ENCODE measurements around the gene TRNP1. TPM values are rescaled to one million over a fixed set of nuclear protein-coding genes. Genes with fewer than 3 reads are reported as not detected.
A peak's percentile ranks its signal among the peaks of the same experiment; 100 is the strongest.
"Not testable (repeated sequence)": the region's sequence is repeated elsewhere in the genome, so short reads cannot be mapped to it uniquely, and the experiment has no call there.

The TRNP1 gene, protein sequence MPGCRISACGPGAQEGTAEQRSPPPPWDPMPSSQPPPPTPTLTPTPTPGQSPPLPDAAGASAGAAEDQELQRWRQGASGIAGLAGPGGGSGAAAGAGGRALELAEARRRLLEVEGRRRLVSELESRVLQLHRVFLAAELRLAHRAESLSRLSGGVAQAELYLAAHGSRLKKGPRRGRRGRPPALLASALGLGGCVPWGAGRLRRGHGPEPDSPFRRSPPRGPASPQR
- total RNA-seq (2014; rRNA removed; shearing (Covaris generic)): 0.42 and 0.81 TPM in 2 replicates

DNA sequence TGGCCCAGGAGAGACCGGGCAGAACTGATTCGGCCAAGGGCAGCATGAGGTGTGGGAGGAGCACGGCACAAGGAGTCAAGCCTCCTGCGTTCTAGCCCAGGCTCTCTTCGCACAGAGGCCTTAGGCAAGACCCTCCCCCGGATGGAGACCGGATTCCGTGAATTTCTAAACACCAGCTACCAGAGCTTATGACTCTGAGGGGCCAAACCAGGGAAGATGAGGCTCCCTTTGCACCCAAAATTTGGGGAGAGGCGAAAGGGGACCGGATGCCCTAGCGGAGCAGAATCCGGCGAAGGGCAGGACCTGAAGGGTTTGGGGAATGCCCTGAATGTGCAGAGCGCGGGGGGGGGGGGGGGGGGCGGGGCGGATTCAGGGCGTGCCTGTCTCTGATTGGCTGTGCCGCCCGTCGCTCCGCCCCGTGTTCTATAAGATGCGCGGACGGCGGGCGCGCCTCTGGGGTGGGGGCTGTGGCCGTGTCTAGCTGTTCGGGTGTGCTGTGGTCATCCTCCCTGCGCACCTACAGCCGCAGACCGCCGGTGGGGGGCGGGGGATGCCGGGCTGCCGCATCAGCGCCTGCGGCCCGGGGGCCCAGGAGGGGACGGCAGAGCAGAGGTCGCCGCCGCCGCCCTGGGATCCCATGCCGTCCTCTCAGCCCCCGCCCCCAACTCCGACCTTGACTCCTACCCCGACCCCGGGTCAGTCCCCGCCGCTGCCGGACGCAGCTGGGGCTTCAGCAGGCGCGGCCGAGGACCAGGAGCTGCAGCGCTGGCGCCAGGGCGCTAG is at the start of gene TRNP1:
TSS of gene TRNP1 (plus strand) at position 456 of the 783 bp plus-strand sequence. CDS start at position 551, 95 bp downstream.
- Histone ChIP-seq H3K27me3 (peaks cover 25% of the 10 kb centered on the region), H3K9me3 (replicated peaks) (no peaks in the 10 kb centered on the region), H3K4me1 (0 out of 2 replicates have a peak, but pooled peaks cover 2% of the 10 kb centered on the region), H3K36me3 (no peaks in the 10 kb centered on the region), H3K4me3 (peak within 1 kb of the TSS; percentile 67), H3K27ac (no peak within 1 kb of the TSS)
- DNase-seq: peak; percentile 81 to 83

DNA sequence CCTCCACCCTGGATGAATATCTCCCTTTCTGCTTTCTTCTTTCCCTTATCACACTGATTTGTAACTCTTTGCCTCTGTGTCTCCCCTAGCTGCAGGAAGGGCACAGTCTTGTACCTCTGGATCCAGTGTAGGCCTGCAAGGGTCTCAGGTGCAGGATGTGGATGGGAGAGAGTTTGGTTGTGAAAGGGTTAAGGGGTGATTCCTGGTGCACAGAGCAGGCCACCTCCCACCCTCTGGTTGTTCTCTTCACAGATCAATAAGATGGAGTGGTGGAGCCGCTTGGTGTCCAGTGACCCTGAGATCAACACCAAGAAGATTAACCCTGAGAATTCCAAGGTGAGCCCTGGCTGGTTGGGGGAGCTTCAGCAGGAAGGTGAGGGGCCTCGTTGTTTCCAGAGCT is 48.4 kb upstream of the TRNP1 start:
- H3K9me3 ChIP-seq (replicated peaks): no peaks in the 10 kb centered on the region
- no peak for DNase-seq
- no peaks in the 10 kb centered on the region for H3K4me1 ChIP-seq
- peaks cover 60% of the 10 kb centered on the region for H3K36me3 ChIP-seq
- no peaks in the 10 kb centered on the region for H3K27me3 ChIP-seq
- H3K27ac ChIP-seq: no peak overlapping the region
- no peak overlapping the region for H3K4me3 ChIP-seq

DNA sequence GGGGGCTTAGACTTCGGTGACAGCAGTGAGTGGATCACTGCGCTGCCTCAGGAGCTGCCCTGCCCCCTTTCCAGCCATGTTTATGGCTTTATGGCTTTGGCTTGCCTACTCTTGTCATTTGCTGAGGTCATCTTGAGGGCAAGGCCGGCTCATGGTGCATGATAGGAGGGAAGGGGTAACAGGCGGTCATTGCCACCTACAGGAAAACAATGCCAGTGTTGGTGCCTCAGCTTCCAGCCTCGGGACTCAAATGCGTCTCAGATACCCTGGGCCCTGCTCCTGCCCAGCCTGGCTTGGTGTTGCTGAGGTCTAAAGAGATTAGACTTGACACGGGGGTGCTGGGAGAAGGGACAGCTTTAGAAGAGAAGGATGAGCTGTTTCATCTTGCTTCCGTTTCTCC is 47.8 kb upstream of the TRNP1 start:
- DNase-seq: no peak
- Histone ChIP-seq H3K4me1 (no peaks in the 10 kb centered on the region), H3K27ac (no peak overlapping the region), H3K4me3 (no peak overlapping the region), H3K36me3 (peaks cover 57% of the 10 kb centered on the region), H3K9me3 (replicated peaks) (no peaks in the 10 kb centered on the region), H3K27me3 (no peaks in the 10 kb centered on the region)

DNA sequence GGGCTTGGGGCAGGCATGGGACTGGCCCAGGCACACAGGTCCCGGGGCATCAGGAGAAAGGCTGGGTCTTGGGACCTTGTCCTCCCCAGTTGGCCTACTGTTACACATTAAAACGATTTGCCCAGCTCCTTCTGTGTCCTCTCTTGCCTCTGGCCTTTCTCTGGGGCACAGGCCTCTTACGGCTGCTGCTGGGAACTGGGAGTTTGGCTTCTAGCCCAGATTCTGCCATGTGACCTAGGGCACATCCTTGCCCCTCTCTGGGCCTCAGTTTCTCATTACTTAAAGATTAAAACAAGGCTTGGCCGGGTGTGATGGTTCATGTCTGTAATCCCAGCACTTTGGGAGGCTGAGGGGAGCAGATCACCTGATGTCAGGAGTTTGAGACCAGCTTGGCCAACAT is 47.2 kb upstream of the TRNP1 start:
- no peak overlapping the region for H3K4me3 ChIP-seq
- H3K27ac ChIP-seq: no peak overlapping the region
- no peaks in the 10 kb centered on the region for H3K9me3 ChIP-seq (replicated peaks)
- no peaks in the 10 kb centered on the region for H3K27me3 ChIP-seq
- peaks cover 55% of the 10 kb centered on the region for H3K36me3 ChIP-seq
- no peaks in the 10 kb centered on the region for H3K4me1 ChIP-seq
- DNase-seq: no peak

DNA sequence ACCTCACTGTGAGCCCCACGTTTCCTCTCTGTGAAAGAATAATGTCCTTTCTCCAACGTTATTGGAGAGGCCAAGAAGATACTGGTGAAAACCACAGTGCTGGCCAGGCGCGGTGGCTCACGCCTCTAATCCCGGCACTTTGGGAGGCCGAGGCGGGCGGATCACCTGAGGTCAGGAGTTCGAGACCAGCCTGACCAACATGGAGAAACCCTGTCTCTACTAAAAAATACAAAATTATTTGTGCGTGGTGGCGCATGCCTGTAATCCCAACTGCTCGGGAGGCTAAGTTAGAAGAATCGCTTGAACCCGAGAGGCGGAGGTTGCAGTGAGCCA is 44.8 kb upstream of the TRNP1 start:
- not testable (repeated sequence) for H3K4me1 ChIP-seq; H3K27ac ChIP-seq; H3K9me3 ChIP-seq (replicated peaks); DNase-seq; H3K27me3 ChIP-seq; H3K4me3 ChIP-seq
- peaks cover 31% of the 10 kb centered on the region for H3K36me3 ChIP-seq

DNA sequence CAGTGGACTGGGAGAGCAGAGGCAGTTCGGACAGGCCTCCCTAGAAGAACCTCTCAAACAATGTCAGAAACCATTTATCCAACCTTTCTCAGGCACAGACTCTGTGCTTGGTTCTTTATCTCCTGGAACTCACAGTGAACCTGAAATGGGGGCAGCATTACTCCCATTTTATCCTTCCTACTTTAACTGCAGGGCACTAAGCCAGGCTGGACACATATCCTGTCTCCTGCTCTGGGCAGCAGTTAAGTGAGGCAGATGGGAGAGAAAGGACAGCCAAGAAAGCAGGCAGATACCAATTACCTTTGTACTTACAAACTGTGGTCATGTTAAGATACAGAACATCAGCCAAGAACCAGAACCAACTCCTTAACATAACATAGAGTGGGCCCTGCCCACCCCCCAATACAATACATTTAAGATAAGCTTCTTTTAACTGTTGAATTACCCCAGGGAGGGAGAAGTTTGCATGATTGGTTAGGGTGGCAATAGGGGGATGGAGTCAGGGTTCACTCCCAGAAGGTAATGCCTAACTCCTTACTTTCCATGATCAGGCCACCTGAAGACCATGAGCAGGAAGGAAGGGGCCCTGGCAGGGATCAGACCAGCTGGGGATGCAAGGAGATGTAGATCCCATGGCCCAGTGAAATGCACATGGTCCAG is 44.1 kb upstream of the TRNP1 start:
- Histone ChIP-seq H3K4me1 (no peaks in the 10 kb centered on the region), H3K36me3 (peaks cover 24% of the 10 kb centered on the region), H3K4me3 (no peak overlapping the region), H3K27ac (no peak overlapping the region), H3K27me3 (no peaks in the 10 kb centered on the region), H3K9me3 (replicated peaks) (no peaks in the 10 kb centered on the region)
- DNase-seq: no peak

DNA sequence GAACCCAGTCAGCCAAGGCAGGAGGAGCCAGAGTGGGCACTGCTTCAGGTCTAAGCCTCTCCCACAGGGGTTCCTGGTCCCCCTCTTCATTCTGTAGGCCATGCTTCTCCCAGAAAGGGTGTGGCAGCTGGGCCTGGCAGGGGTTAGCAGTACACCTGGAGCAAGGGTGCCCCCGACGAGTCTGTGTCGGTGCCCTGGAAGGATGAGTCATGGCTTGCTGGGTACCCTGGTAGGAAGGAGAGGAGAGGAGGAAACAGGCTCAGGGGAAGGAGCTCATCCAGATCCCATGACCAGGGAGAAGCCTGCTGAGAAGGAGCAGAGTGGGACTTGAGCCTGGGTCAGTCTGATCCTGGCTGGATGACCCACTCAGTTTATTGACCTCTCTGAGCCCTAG is 43.6 kb upstream of the TRNP1 start:
- Histone ChIP-seq H3K27ac (no peak overlapping the region), H3K36me3 (peaks cover 18% of the 10 kb centered on the region), H3K4me3 (no peak overlapping the region), H3K9me3 (replicated peaks) (no peaks in the 10 kb centered on the region), H3K27me3 (no peaks in the 10 kb centered on the region), H3K4me1 (no peaks in the 10 kb centered on the region)
- DNase-seq: no peak

DNA sequence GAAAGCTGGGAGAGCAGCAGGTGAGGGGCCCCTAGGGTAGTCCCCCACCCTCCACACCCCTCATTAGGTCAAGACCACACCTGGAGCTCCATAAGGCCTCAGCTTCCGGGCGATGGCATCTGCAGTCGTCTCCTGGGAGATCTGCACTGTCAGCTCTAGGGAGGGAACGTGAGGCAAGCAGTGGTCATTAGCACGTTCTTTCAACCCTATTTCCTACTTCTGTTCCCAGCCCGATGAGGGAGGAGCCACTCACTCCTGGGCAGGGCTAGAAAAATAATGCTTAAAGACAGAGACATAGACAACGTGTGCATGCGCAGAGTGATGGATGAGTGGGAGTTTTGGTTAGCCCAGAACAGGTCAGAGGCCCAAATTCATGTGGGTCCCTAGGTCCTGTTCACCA is 42.9 kb upstream of the TRNP1 start:
- no peak for DNase-seq
- no peaks in the 10 kb centered on the region for H3K27me3 ChIP-seq
- no peaks in the 10 kb centered on the region for H3K4me1 ChIP-seq
- no peak overlapping the region for H3K27ac ChIP-seq
- peaks cover 11% of the 10 kb centered on the region for H3K36me3 ChIP-seq
- no peak overlapping the region for H3K4me3 ChIP-seq
- H3K9me3 ChIP-seq (replicated peaks): no peaks in the 10 kb centered on the region

DNA sequence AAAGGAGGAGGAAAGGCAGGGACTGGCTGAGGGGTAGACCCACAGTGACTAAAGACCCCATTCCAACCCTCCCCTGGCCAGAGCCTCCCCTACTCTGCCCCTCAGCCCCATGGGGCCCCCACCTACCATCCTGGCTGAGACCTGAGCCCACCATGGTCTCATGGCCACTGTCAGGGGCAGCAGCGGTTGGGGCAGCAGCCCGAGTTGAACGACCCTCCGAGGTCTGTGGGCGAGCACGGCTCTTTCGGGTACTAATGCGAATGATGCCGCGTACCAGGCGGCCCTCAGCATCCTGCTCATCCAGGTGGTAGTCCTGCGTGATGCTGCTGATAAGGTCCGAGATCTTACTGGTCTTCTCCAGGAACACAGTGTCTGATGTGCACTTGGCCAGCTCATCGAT is 42.3 kb upstream of the TRNP1 start:
- Histone ChIP-seq H3K4me1 (no peaks in the 10 kb centered on the region), H3K27me3 (no peaks in the 10 kb centered on the region), H3K27ac (no peak overlapping the region), H3K4me3 (no peak overlapping the region), H3K9me3 (replicated peaks) (no peaks in the 10 kb centered on the region), H3K36me3 (peaks cover 10% of the 10 kb centered on the region; the same call in 1 of the 2 replicates)
- DNase-seq: no peak

DNA sequence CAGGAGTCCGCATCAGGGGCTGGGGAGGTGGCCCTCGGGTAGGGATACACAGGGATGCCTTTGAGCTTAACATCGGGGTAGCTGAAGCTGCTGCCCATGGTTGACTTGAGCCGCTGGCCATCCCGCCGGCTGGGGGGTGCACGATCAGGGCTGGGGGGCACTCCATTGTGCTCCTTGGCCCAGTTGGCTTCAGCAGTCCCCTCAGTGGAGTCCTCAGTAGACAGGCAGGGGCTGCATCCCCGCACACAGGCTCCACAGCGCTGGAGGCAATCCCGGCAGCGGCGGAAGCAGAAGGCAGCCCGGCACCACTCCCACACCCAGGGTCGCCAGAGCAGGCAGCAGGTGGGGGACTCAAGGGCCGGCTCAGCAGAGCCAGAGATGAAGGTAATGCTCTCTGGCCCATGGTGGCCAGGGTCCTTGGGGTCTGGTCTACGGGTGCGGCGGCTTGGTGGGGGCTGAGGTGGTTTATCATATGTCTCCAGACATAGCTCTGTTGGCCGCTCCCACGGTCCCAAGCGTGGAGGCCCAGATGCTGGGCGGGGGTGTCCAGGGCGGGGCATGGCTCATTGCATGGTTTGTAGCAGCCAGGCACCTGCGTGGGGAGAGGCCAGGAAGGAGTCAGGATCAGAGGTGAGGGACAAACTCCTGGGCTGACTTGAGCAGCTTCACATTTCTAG is 41.5 kb upstream of the TRNP1 start:
- Histone ChIP-seq H3K27me3 (no peaks in the 10 kb centered on the region), H3K9me3 (replicated peaks) (no peaks in the 10 kb centered on the region), H3K36me3 (peaks cover 3% of the 10 kb centered on the region; the same call in 1 of the 2 replicates), H3K4me3 (no peak overlapping the region), H3K4me1 (no peaks in the 10 kb centered on the region), H3K27ac (no peak overlapping the region)
- DNase-seq: no peak

DNA sequence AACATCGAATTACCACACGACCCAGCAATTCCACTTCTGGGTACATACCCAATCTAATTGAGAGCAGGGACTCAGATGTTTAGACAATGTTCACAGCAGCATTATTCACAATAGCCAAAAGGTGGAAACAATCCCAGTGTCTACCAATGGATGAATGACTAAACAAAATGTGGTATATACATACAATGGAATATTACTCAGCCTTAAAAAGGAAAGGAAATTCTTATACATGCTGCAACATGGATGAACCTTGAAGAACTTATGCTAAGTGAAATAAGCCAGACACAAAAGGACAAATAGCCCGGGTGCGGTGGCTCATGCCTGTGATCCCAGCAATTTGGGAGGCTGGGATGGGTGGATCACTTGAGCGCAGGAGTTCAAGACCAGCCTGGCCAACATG is 40.1 kb upstream of the TRNP1 start:
- H3K36me3 ChIP-seq: no peaks in the 10 kb centered on the region
- no peak for DNase-seq
- H3K4me3 ChIP-seq: no peak overlapping the region
- no peaks in the 10 kb centered on the region for H3K4me1 ChIP-seq
- no peaks in the 10 kb centered on the region for H3K9me3 ChIP-seq (replicated peaks)
- no peaks in the 10 kb centered on the region for H3K27me3 ChIP-seq
- no peak overlapping the region for H3K27ac ChIP-seq

DNA sequence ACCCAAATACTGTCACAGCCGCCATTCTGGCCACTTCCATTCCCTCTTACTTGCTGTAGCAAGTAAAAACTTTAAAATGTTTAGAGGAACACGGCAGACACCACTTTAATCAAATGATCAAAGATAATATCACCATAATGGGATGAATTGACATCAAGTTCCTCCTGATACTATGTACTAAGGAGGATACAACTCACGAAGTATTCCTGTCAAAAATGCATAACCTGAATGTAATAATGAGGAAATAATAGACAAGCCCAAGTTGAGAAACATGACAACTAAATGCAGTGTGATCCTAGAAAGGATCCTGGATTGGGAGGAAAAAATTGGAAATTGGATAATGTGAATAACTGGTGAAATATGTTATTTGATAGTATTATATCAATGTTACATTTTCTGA is 37.2 kb upstream of the TRNP1 start:
- DNase-seq: no peak
- Histone ChIP-seq H3K4me1 (no peaks in the 10 kb centered on the region), H3K9me3 (replicated peaks) (no peaks in the 10 kb centered on the region), H3K27me3 (peaks cover 3% of the 10 kb centered on the region; the same call in 1 of the 2 replicates), H3K36me3 (no peaks in the 10 kb centered on the region), H3K27ac (no peak overlapping the region), H3K4me3 (no peak overlapping the region)

DNA sequence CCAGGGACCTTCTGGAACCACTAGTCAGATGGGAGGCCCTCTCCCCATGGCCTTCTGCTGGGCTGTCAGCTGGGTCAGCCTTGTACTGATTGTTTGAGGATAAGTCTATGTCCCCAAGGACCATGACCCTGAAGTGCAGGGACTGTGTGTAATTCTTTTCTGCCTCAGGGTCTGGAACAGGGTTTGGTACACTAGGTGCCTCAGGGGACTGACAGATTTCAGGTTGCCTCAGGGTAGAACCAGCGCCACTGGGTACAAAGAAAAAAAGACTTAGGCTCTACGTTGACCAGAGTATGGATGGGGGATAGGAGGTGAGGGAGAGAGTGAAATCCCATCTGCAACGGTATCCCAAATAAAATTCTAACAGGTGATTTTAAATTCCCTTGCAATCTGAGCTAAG is 36.2 kb upstream of the TRNP1 start:
- no peak overlapping the region for H3K4me3 ChIP-seq
- DNase-seq: no peak
- H3K27me3 ChIP-seq: peaks cover 3% of the 10 kb centered on the region; the same call in 1 of the 2 replicates
- no peaks in the 10 kb centered on the region for H3K4me1 ChIP-seq
- no peaks in the 10 kb centered on the region for H3K9me3 ChIP-seq (replicated peaks)
- no peak overlapping the region for H3K27ac ChIP-seq
- no peaks in the 10 kb centered on the region for H3K36me3 ChIP-seq

DNA sequence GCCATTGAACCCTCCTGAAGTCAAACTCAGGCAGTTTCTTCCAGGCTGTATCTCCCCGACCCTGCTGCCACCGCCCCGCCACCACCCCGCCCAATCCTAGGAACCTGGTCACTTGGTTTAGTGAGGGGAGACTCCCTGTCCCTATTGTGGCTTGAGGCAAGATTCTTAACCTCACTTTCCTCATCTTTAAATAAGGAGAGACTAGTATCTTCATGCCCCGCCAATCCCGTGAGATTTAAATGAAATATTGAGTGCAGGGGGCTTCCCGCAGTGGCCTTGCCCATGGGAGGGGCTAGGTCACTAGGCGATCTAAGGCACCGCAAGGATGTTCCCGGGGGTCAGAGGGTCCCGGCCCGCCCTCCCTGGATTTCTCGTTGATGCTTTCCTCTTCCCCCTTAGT is 34.2 kb upstream of the TRNP1 start:
- DNase-seq: no peak
- no peak overlapping the region for H3K27ac ChIP-seq
- H3K27me3 ChIP-seq: peaks cover 3% of the 10 kb centered on the region; the same call in 1 of the 2 replicates
- H3K4me3 ChIP-seq: no peak overlapping the region
- no peaks in the 10 kb centered on the region for H3K4me1 ChIP-seq
- no peaks in the 10 kb centered on the region for H3K36me3 ChIP-seq
- H3K9me3 ChIP-seq (replicated peaks): no peaks in the 10 kb centered on the region
